Central memory CD4-positive, alpha-beta T cell (primary cell): ENCODE results near the gene FOSL2.

Experiments used
- DNase-seq: peaks from one replicate; pipeline ENCODE4 v3.0.0; 2022

FOSL2 gene

GRCh38 chr2:28375742-28376631, 16.7 kb upstream of the FOSL2 start:
- DNase-seq, result no peak

DNA sequence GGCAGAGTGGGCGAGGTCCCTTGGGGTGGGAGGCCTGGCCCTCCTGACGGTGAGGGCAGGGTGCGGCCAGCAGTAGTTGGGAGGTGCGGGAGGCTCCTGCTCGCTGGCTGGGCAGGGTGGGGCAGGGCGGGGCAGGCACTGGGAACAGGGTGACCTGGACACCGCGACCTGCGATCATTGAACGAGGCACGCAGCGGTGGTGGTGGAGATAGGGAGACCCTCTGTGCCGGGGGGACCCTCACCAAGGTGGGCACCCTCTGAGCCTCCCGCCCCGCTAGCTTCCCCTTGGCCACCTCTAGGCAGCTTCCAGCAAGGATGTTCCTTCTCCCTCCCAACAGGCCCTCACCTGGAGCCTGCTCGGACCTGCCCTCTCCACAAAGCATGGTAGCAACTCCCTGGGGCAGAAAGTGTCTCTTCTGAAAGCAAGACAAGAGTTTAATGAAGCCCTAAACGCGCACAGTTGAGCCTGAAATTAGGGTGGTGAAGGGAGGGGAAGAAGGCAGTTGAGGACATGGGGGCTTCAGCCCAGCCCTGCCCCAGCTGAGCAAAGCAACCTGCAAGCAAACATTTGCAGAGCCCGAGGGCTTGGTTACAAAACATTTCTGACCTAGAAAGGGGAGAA, 15.4 kb upstream of the FOSL2 start:
- DNase-seq, result no peak

DNA sequence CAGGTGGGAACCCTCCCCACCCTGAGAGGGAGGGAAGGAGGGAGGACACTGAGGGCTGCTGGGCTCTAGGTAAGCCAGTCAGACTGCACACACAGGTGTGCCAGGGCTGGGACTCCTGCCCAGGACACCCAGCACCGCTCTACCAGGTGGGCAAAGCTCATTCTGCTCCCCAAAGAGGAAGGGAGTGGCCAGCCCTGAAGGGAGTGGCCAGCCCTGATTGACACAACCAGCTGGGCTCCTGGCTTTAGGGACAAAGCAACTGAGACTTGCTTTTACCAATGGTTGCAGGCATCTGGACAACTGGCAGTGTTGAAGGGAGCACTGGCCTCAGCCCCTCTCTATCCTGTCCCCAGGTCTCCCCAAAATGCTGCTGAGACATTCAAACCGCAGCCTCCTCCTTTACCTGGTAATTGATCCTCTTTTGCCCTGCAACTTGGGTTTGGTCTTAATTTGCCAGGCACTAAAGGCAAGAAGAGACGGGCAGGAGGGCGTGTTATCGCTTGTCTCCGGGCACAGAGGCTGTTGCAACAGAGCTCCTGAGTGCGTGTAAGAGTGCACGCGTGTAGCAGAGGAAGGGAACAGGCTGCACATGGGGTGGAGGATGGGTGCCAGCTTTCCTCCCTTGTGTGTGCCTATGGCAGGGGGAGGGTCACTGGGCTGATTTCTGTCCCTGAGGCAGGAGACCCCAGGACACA, 14.5 kb upstream of the FOSL2 start:
- DNase-seq, result no peak

DNA sequence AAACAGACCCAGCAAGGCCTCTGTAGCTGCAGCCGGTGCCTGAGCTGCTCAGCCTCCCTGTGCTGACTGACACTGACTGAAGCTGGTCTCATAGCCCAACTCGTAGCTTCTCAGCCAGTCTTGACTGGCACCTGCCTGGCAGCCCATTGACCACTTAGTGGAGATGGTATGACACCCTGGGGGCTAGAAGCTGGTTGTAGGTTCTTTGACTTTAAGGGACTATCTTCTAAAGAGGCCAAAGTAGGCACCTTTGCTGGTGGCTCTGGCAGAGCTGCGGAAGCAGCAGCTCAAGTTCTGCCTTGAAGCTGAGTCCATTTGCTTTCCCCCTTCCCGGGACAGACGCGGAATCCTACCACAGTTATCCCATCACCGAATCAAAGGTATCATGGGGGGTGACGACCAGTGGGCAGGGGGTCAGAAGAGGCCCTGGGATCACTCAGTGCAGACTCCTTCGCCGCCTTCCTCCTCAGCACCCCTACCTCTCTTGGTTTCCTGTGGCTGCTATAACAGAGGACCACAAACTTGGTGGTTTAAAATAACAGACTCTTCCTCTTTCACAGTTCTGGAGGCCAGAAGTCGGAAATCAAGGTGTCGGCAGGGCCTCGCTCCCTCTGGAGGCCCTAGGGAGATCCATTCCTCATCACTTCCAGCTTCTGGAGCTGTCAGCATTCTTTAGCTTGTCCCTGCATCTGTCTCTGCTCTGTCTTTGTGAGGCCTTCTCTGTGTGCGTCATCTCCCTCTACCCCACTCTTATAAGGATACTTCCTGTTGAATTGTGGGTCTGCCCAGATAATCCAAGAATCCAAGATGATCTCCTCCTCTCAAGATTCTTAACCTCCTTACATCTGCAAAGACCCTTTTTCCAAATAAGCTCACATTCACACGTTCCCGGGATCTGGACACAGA, 13.7 kb upstream of the FOSL2 start:
- DNase-seq, result no peak

DNA sequence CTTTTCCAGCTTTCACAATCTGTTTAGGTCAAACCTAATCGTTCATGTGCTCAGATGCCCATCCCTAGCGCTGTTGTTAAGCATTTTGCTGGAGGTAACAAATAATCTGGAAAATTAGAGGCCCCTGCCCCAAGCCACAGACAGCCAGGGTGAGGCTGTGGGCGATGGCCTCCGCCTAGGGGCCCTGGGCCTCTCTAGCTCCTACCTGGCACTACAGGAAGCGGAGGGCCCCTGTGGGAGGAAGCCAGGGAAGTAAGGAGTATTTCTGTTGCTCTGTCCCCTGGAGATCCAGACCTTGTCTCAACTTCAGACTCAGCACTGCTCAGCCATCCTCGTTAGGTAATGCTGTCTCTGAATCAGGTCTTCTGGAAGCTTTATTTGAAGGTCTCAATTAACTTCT, 12.4 kb upstream of the FOSL2 start:
- no peak for DNase-seq

GRCh38 chr2:28381225-28382180, 11.2 kb upstream of the FOSL2 start:
- no peak for DNase-seq

DNA sequence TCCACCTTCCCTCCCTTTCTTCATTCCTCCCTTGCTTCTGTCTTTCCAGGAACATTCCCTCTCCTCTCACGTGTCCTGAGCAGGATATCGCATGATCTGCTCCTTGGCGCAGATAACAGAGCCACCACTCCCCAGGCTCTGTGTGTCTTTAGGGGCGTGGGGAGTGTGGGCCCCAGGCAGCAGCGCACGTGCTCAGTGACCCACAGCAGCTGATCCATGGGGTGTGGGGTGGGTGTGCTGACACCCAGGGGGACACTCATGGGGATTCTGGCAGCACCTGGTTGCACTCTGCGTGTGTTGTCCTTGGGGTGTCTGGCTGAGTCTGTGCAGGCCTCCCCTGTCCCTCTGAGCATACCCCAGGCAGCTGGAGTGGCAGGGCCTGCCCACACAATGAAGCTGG, 9.9 kb upstream of the FOSL2 start:
- no peak for DNase-seq

DNA sequence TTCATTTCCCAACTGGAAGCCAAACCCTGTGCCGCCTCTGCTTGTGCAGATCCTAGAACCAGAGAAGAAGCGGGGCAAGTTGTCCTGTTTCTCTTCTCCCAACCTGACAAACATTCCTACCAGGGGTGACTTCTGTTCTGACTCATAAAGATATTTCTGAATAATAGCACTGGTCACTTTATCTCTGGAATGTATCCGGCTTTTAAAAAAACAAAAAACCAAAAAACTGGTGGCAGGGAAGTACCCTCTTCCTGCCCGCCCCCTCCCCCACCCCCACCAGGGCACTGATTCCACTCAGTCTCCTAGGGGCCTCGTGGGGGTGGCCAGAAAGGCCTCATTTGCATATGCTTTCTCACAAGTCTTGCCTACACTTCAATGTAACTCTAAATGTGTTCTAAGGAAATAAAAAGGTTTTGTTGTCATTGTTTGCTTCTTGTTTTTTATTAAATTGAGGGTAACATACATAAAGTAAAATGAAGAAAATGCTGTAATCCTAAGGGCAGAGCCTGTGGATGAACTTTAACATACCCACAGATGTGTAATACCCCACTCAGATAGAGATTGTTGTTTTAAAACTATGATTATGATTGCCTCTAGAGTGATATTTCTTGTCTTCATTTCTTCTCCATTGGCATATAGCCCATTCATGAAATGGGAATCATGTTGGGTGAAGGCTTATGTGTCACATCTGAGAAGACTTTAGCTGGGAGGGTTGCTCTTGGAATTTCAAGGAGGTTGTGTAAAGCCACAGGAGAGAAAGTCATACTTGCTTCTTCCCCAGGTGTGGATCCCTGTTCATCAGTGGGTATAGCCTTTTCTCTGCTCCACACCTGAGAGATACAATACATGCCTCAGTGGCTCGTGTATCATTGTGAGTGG, 5.3 kb upstream of the FOSL2 start:
- DNase-seq, result no peak

DNA sequence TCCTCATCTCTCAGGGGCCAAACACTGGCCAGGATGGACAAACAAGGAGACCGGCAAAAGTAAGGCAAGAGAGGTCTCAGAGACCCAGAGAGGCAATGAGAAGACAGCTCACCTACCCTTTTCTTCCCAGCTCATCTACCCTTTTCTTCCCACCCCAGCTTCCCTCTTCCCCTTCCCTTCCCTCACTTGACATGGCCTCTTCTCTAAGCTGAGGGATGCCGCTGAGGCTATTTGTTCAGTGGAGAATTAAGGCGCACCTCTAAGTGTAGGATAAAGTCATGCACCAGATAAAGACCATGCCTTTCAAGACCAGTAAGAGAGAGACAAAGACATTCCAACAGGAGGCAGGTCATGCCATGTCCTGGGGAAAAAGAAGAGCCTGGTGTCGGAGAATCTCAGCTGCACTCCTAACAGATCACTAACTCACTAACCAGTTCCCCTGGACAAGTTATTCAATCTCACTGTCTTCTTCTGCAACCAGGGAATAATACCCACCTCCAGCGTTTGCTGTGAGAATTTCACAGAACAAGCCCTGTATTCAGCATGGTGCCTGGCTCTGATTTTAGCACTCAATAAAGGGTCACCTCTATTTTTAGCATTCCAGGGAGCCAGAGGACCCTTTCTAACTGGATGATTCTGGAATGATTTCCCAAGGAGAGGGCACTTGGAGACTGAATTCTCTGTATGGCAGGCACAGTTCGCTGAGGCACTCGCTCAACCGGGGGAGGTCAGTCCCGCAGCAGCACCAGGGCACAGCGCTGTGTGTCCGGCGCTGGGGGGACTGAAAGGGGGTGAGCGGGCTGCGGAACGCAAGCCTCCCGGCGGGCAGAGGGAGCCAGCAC, 3.0 kb upstream of the FOSL2 start:
- no peak for DNase-seq

GRCh38 chr2:28390241-28390745, 2.4 kb upstream of the FOSL2 start:
- peak; percentile 93 for DNase-seq

DNA sequence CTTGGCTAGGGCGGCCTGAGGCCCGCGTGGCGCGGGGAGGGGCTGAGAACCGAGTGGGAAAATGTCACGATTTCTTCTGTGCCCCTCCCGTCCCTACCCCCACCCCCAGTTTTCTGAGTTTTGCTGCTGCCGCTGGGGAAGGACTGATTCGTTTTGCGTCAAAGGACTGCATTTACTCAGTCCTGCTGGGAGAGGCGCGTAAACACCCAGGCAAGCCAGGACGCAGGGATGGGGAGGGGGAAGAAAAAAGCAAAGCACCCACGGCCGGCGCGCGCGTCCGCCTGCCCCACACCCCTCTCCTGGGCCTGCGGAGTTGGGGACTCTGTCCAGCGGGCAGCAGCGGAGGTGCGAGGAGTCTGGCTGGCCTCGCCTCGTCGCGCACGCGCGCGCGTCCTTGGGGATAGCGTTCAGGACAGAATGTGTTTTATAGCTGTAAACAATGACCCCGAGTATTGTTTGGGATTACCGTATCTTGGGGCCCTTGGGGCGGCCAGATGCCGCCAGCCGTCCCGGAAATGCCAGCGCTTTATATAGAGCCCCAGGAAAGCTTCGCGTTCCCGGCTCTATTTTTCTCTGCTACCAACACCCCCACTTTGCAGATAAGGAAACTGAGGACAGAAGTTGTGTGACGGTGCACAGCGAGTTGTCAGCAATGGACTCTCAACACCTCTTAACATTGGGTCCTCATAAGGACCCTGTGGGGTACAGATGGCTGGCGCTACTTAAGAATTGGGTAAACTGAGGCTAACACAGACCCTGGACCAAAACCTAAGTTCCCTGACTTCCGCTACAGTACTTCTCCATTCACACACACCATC, 1.7 kb upstream of the FOSL2 start:
- no peak for DNase-seq

DNA sequence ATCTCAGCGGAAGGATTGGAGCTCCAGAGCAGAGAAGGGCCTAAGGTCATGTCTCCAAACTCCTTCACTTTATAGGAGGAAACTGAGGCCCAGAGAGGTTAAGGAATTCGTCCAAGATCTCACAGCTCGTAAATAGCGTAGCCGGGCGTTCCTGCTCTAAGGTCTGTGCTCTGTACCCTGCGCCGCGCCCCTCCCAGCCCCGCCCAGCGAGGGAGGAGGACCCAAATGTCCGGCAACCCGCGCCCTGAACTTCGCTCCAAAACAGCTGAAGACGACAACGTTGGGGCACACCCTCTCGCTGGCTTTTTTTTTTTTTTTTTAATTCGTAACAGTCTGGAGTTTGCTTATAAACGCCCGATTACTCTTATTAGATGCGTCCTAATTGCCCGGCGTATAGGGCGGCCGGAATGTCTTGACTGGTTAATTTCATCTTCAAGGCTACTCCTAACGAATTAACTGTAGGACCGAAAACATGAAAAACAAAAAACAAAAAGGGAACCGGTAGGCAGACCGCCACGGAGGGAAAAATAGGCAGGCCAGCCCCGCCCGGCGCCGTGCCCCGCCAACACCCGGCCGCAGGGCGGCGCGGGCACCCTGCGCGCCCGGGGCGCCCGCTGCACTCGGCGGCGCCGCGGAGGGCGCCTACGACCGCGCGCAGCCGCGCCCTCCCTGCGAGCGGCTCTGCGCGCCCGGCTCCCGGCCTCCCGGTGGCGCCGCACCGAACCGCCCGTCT, 928 bp upstream of the FOSL2 start:
- peak; percentile 56 for DNase-seq

- DNase-seq, result peak; percentile 46
These were observed 617 bp downstream of the FOSL2 start for GRCh38 chr2:28393114-28393836.

DNA sequence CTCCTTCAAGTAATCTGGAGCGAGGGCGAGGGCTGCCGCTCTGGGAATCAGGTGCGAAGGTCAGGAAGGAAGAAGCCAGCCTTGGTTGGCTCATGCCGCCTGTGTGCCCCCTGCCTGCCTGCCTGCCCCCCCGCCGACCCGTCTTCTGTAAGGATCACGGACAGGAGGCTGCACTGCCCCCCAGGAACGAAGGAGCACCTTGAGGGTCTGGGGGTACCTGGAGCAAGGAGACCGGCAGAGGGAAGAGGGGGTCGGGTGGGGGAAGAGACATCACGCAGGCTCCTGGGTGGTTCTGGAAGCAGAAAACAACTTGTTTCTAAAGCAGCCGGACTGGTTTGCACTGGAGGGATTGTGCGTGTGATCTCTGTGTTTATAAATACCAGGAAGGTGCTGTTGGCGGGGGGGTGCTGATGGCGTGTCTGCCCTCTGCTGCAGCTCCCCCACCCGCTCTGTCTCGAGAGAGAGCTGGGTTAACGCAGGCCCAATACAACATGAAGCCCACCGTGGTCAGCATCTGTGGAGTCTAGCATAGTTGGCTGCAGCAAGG, 1.7 kb downstream of the FOSL2 start:
- no peak for DNase-seq

DNA sequence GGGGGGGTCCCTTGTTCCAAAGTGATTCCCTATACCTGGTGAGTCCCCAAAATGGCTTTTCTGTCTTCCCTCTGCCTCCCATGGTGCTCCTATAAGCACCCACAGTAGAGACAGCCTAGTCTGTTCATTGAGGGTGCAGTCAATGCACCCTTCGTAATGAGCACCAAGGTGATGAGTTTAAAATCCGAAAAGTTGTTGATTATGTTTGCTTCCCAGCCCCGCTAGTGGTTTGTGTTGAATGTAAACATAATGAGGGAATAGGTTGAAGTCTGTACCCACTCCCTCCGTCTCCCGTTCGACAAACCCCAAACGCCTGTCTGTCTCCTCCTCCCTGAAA, 2.3 kb downstream of the FOSL2 start:
- no peak for DNase-seq

DNA sequence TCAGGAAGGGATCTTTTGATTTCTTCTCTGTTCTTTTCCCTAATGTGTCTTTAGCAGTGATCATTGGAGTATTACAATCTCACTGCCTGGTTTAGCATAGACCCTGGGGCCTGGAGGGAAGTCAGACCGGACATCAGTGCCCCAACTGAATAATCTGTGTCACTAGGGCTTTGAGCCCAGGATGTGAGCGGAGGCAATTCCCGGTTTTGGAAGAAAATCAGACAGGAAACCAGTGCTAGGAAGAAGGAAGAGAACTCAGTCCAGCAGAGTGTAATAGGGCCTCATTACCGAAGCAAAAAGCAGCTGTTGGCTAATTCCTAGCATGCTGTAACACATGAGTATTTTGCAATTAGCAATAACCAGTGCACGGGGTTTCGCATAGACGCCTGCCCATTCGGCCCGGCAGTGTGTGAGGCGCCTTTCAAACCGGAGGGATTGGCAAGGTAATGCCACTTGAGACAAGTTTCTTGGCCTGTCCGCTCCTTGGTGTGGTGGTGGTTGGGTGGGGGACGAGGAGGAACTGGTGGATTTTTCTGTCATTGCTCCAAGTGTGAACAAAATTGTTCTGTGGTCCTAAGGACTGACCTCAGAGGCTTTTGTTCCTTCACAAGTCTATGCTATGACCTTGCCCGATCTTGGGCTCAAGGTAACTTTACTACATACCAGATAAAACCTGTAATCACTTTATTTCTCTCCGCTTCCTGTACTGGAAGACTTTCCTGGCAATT, 2.8 kb downstream of the FOSL2 start:
- DNase-seq, result no peak
